ENCODE results near the gene NACC1. TPM values are rescaled to one million over a fixed set of nuclear protein-coding genes. Genes with fewer than 3 reads are reported as not detected.

Gene NACC1
- total and polyA plus RNA-seq, 2 of the 13 experiments (the other 11 are each of a cell fraction or from before 2014, with no cell fraction given) = 31.8 to 42.3 TPM

DNA sequence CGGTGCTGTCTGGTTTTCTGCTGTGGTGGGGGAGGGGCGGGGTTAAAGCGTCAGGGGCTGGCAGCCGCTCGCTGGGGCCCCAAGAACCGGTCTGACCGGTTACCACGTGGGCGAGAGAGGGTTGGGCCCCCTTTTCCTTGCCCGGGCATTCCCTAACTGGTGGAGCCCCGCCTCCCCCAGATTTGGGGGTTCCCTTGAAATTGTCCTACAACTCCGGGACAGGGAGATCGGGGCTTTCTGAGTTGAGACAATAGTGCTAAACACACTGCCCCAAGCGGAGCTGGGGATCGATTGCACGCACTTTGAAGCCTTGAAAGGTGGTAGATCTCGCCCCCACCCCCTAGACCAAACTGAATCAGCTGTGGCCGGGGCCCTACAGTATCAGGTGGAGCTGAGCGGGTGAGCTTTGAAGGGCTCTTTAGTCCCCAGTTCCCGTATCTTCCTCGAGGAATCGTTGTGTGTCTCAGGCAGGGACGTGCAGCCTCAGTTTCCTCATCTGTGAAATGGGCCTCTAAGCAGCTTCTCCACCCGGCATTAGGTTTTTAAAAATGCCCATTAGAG is 36.9 kb downstream of the NACC1 start (continued):
- TF ChIP-seq KDM5A (IDR thresholded peaks at IDR 0.05; ENCODE audit: borderline replicate concordance, low read length) (peak; percentile 3; the same call in 1 of the 2 replicates), ZNF235 (CRISPR knock-in tag; IDR thresholded peaks at IDR 0.05; ENCODE audit: borderline replicate concordance) (no peak), LCORL (IDR thresholded peaks at IDR 0.05) (no peak), LCORL (CRISPR knock-in tag; IDR thresholded peaks at IDR 0.05) (0 out of 2 replicates have a peak, but pooled peaks have one; percentile 3), MLX (CRISPR knock-in tag; IDR thresholded peaks at IDR 0.05) (no peak), EP300 (IDR thresholded peaks at IDR 0.05; ENCODE audit: low read depth in 2 of 2, low read length in 2 of 2) (no peak), EP300 (CRISPR knock-in tag; IDR thresholded peaks at IDR 0.05; ENCODE audit: borderline replicate concordance) (no peak), ZBTB7B (CRISPR knock-in tag; IDR thresholded peaks at IDR 0.05) (no peak), ZBTB10 (CRISPR knock-in tag; IDR thresholded peaks at IDR 0.05; ENCODE audit: borderline replicate concordance) (peak; percentile 85; the same call in 1 of the 2 replicates), ZC3H13 (CRISPR knock-in tag; IDR thresholded peaks at IDR 0.05) (peak; percentile 93; the same call in 1 of the 2 replicates), ZNF264 (CRISPR knock-in tag; IDR thresholded peaks at IDR 0.05) (peak; percentile 50; the same call in 1 of the 2 replicates), ZNF83 (CRISPR knock-in tag; IDR thresholded peaks at IDR 0.05; ENCODE audit: borderline replicate concordance) (no peak), ZNF766 (CRISPR knock-in tag; IDR thresholded peaks at IDR 0.05; ENCODE audit: borderline replicate concordance) (no peak), ZNF782 (CRISPR knock-in tag; IDR thresholded peaks at IDR 0.05; ENCODE audit: borderline replicate concordance) (no peak), POLR2AphosphoS2 (IDR thresholded peaks at IDR 0.05; ENCODE audit: low read depth, low read length) (peak; percentile 85; the same call in 1 of the 2 replicates), RBM22 (optimal IDR thresholded peaks at IDR 0.05; ENCODE audit: low read length) (peak; percentile 77), ZNF772 (CRISPR knock-in tag; IDR thresholded peaks at IDR 0.05) (peak; percentile 11; the same call in 1 of the 2 replicates), ZNF280B (CRISPR knock-in tag; IDR thresholded peaks at IDR 0.05; ENCODE audit: borderline replicate concordance) (no peak), ZNF615 (CRISPR knock-in tag; IDR thresholded peaks at IDR 0.05; ENCODE audit: borderline replicate concordance) (no peak)
- TF ChIP-seq, protein P1, sequence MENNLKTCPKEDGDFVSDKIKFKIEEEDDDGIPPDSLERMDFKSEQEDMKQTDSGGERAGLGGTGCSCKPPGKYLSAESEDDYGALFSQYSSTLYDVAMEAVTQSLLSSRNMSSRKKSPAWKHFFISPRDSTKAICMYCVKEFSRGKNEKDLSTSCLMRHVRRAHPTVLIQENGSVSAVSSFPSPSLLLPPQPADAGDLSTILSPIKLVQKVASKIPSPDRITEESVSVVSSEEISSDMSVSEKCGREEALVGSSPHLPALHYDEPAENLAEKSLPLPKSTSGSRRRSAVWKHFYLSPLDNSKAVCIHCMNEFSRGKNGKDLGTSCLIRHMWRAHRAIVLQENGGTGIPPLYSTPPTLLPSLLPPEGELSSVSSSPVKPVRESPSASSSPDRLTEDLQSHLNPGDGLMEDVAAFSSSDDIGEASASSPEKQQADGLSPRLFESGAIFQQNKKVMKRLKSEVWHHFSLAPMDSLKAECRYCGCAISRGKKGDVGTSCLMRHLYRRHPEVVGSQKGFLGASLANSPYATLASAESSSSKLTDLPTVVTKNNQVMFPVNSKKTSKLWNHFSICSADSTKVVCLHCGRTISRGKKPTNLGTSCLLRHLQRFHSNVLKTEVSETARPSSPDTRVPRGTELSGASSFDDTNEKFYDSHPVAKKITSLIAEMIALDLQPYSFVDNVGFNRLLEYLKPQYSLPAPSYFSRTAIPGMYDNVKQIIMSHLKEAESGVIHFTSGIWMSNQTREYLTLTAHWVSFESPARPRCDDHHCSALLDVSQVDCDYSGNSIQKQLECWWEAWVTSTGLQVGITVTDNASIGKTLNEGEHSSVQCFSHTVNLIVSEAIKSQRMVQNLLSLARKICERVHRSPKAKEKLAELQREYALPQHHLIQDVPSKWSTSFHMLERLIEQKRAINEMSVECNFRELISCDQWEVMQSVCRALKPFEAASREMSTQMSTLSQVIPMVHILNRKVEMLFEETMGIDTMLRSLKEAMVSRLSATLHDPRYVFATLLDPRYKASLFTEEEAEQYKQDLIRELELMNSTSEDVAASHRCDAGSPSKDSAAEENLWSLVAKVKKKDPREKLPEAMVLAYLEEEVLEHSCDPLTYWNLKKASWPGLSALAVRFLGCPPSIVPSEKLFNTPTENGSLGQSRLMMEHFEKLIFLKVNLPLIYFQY (CRISPR knock-in tag; IDR thresholded peaks at IDR 0.05; ENCODE audit: borderline replicate concordance) = no peak
- TF ChIP-seq, protein P2, sequence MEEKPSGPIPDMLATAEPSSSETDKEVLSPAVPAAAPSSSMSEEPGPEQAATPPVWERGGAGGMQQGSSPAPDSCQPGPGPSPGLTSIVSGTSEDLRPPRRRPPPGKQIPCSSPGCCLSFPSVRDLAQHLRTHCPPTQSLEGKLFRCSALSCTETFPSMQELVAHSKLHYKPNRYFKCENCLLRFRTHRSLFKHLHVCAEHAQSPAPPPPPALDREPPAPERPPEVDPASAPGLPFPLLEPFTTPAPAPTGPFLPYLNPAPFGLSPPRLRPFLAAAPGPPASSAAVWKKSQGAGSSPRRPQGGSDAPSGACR (CRISPR knock-in tag; IDR thresholded peaks at IDR 0.05) = no peak

Data from HepG2 (cell line).